CD4-positive, alpha-beta T cell treated with Interferon alpha-2 for 1 hour (primary cell): ENCODE results near the gene HMGCS1.
"Not testable (repeated sequence)": the region's sequence is repeated elsewhere in the genome, so short reads cannot be mapped to it uniquely, and the experiment has no call there.

ENCODE experiments used
- DNase-seq, 2 donors: peaks; one replicate each; pipeline ENCODE4 v3.0.0-alpha.2; 2020 to 2022

HMGCS1 gene

GRCh38 chr5:43270645-43271044 lies 42.6 kb downstream of the HMGCS1 start:
- DNase-seq, result no peak

- no peak for DNase-seq
Observed at GRCh38 chr5:43268188-43268820, 44.9 kb downstream of the HMGCS1 start.

- DNase-seq, result not testable (repeated sequence)
Observed at GRCh38 chr5:43262269-43262668, 50.9 kb downstream of the HMGCS1 start.

GRCh38 chr5:43258116-43258515 lies 55.1 kb downstream of the HMGCS1 start:
- DNase-seq, result no peak

GRCh38 chr5:43256261-43256966 lies 56.8 kb downstream of the HMGCS1 start:
- no peak for DNase-seq

- DNase-seq, result no peak
Observed at GRCh38 chr5:43255704-43256103, 57.5 kb downstream of the HMGCS1 start.

- no peak for DNase-seq
Observed at GRCh38 chr5:43251754-43252153, 61.5 kb downstream of the HMGCS1 start.

GRCh38 chr5:43245724-43246385 lies 67.4 kb downstream of the HMGCS1 start:
- DNase-seq, result no peak

GRCh38 chr5:43244823-43245565 lies 68.2 kb downstream of the HMGCS1 start:
- DNase-seq, result no peak

GRCh38 chr5:43243270-43243669 lies 69.9 kb downstream of the HMGCS1 start:
- no peak for DNase-seq

- DNase-seq, result no peak
Observed at GRCh38 chr5:43242196-43242595, 71.0 kb downstream of the HMGCS1 start.
